OCI-LY1 (cell line): ENCODE data around the gene FBXL14.

Source experiments
- H2AFZ ChIP-seq: fragments of 200-600 bp; sonication (generic), shearing (Covaris generic); 2 replicates; pipeline ENCODE4 v1.6.0; 2014; ENCODE audit warnings: antibody characterized with exemption, mild to moderate bottlenecking, low read length
- H3F3A ChIP-seq: fragments of 200-600 bp; sonication (generic), shearing (Covaris generic); 2 replicates; pipeline ENCODE4 v1.6.0; 2014; ENCODE audit warnings: mild to moderate bottlenecking, antibody characterized with exemption, low read length, moderate library complexity; ENCODE audit not compliant: insufficient read depth
- H3K27ac ChIP-seq: fragments of 200-600 bp; sonication (generic); 2 replicates; pipeline ENCODE4 v1.5.1; 2014; ENCODE audit warnings: low read length, mixed run types, mild to moderate bottlenecking, low read depth; ENCODE audit not compliant: poor library complexity, severe bottlenecking
- H3K27me3 ChIP-seq: fragments of 200-600 bp; sonication (generic); 2 replicates; pipeline ENCODE4 v1.6.0; 2014; ENCODE audit warnings: antibody characterized with exemption, mild to moderate bottlenecking, low read length, moderate library complexity; ENCODE audit not compliant: insufficient read depth
- H3K36me3 ChIP-seq: fragments of 200-600 bp; sonication (generic); 2 replicates; pipeline ENCODE4 v1.6.1; 2014; ENCODE audit warnings: mild to moderate bottlenecking, antibody characterized with exemption, low read length, moderate library complexity, mixed read lengths; ENCODE audit not compliant: insufficient read depth
- H3K4me1 ChIP-seq: fragments of 200-600 bp; sonication (generic); 2 replicates; pipeline ENCODE4 v1.5.1; 2014; ENCODE audit warnings: mild to moderate bottlenecking, low read length, moderate library complexity; ENCODE audit not compliant: insufficient read depth, severe bottlenecking
- H3K4me2 ChIP-seq: fragments of 200-600 bp; sonication (generic), shearing (Covaris generic); 2 replicates; pipeline ENCODE4 v1.6.1; 2014; ENCODE audit warnings: low read length
- H3K4me3 ChIP-seq: fragments of 200-600 bp; sonication (generic); 2 replicates; pipeline ENCODE4 v1.5.1; 2014; ENCODE audit warnings: low read length, low read depth, mild to moderate bottlenecking, mixed read lengths; ENCODE audit not compliant: poor library complexity, severe bottlenecking
- H3K79me2 ChIP-seq: fragments of 200-600 bp; shearing (Covaris generic); 2 replicates; pipeline ENCODE4 v1.6.1; 2016; ENCODE audit warnings: mixed run types, low read length, mixed read lengths; ENCODE audit not compliant: insufficient read depth
- H3K9ac ChIP-seq: fragments of 200-600 bp; sonication (generic), shearing (Covaris generic); 2 replicates; pipeline ENCODE4 v1.6.1; 2014; ENCODE audit warnings: mild to moderate bottlenecking, low read length, mixed read lengths
- H3K9me2 ChIP-seq: fragments of 200-600 bp; sonication (generic), shearing (Covaris generic); 2 replicates; pipeline ENCODE4 v1.6.1; 2014; ENCODE audit warnings: low read depth, mild to moderate bottlenecking, low read length, mixed read lengths
- H3K9me3 ChIP-seq: fragments of 200-600 bp; shearing (Covaris generic); 2 replicates; pipeline ENCODE4 v1.6.1; 2014; ENCODE audit warnings: low read length, mixed read lengths
- H4K20me1 ChIP-seq: fragments of 200-600 bp; sonication (generic), shearing (Covaris generic); 2 replicates; pipeline ENCODE4 v1.6.0; 2016; ENCODE audit warnings: mild to moderate bottlenecking, low read length; ENCODE audit not compliant: insufficient read depth
- CTCF ChIP-seq: fragments of 200-600 bp; sonication (generic), shearing (Covaris generic); IDR thresholded peaks from 2 replicates; pipeline ENCODE4 v1.5.1; 2017; ENCODE audit warnings: mild to moderate bottlenecking, antibody characterized with exemption, low read length, moderate library complexity, mixed read lengths
- EZH2 ChIP-seq: fragments of 200-600 bp; sonication (generic), shearing (Covaris generic); IDR thresholded peaks from 2 replicates; pipeline ENCODE4 v1.8.0; 2017; ENCODE audit warnings: borderline replicate concordance, mixed run types, mild to moderate bottlenecking, antibody characterized with exemption, low read length, moderate library complexity, mixed read lengths

Gene FBXL14

DNA sequence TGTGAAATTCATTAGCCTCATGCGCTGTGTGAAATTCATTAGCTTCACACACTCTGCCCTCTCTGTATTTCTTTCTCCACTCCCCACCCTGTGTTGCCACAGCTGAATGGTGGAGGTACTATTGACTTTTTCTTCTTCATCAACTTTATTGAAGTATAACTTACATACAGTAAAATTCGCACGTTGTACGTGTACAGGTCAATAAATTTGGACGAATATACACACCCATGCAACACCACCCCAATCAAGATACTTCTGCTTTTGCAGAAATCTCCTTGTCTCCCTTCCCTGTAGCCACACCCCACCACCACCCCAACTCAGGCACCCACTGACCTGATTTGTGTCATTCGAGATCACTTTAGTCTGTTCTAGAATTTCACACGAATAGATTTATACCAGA lies 51.8 kb downstream of the FBXL14 start:
- no peaks in the 10 kb centered on the region for H3K9me2 ChIP-seq
- H3K4me1 ChIP-seq: peaks cover 21% of the 10 kb centered on the region
- H3F3A ChIP-seq: no peaks in the 10 kb centered on the region
- no peak overlapping the region for H3K4me3 ChIP-seq
- H3K36me3 ChIP-seq: no peaks in the 10 kb centered on the region; the same call in 1 of the 2 replicates
- H3K27me3 ChIP-seq: peaks cover 6% of the 10 kb centered on the region; the same call in 1 of the 2 replicates
- TF ChIP-seq CTCF: no peak
- no peak for TF ChIP-seq EZH2
- H3K9me3 ChIP-seq: peaks cover 7% of the 10 kb centered on the region; the same call in 1 of the 2 replicates
- H3K9ac ChIP-seq: no peak overlapping the region
- H3K4me2 ChIP-seq: no peak overlapping the region
- no peak overlapping the region for H2AFZ ChIP-seq
- H4K20me1 ChIP-seq: no peaks in the 10 kb centered on the region
- no peaks in the 10 kb centered on the region for H3K79me2 ChIP-seq
- H3K27ac ChIP-seq: no peak overlapping the region

- Histone ChIP-seq H3K4me1 (peaks cover 5% of the 10 kb centered on the region), H3K4me2 (no peak overlapping the region), H3K36me3 (no peaks in the 10 kb centered on the region; the same call in 1 of the 2 replicates), H3K4me3 (no peak overlapping the region), H3K27me3 (peaks cover 5% of the 10 kb centered on the region), H3K9ac (no peak overlapping the region), H3K79me2 (no peaks in the 10 kb centered on the region), H4K20me1 (no peaks in the 10 kb centered on the region), H3F3A (no peaks in the 10 kb centered on the region), H3K27ac (no peak overlapping the region), H3K9me3 (peaks cover 3% of the 10 kb centered on the region; the same call in 1 of the 2 replicates), H2AFZ (no peak overlapping the region), H3K9me2 (no peaks in the 10 kb centered on the region)
- TF ChIP-seq EZH2 (no peak), CTCF (no peak)
These were observed 53.7 kb downstream of the FBXL14 start for GRCh38 chr12:1540690-1541089.

- Histone ChIP-seq H3K4me1 (peaks cover 2% of the 10 kb centered on the region), H3K4me3 (no peak overlapping the region), H2AFZ (no peak overlapping the region), H3K9me3 (peaks cover 2% of the 10 kb centered on the region; the same call in 1 of the 2 replicates), H4K20me1 (no peaks in the 10 kb centered on the region), H3K9me2 (no peaks in the 10 kb centered on the region), H3K4me2 (no peak overlapping the region), H3K27ac (no peak overlapping the region), H3K36me3 (no peaks in the 10 kb centered on the region; the same call in 1 of the 2 replicates), H3K79me2 (no peaks in the 10 kb centered on the region), H3K9ac (no peak overlapping the region), H3K27me3 (peaks cover 10% of the 10 kb centered on the region), H3F3A (no peaks in the 10 kb centered on the region)
- TF ChIP-seq EZH2: no peak
- TF ChIP-seq CTCF: no peak
These were observed 55.2 kb downstream of the FBXL14 start for GRCh38 chr12:1539135-1539534.
